HepG2 (cell line): Measurements from ENCODE around the gene COL9A3. TPM values are rescaled to one million over a fixed set of nuclear protein-coding genes. Genes with fewer than 3 reads are reported as not detected.
A peak's percentile ranks its signal among the peaks of the same experiment; 100 is the strongest.

ENCODE experiments used
- ASH2L ChIP-seq: fragments of 300-600, 200-600 bp; sonication (generic); IDR thresholded peaks from 2 replicates; pipeline ENCODE4 v1.7.0; 2017; ENCODE audit warnings: low read depth, mild to moderate bottlenecking, moderate library complexity, mixed read lengths, low read length; ENCODE audit not compliant: insufficient read length
- CBFB ChIP-seq: sonication (generic); formaldehyde crosslinking; IDR thresholded peaks from 2 replicates; pipeline ENCODE4 v1.4.0; 2020; ENCODE audit warnings: missing genetic modification reagents
- CBX5 ChIP-seq: sonication (generic); formaldehyde crosslinking; IDR thresholded peaks from 2 replicates; pipeline ENCODE4 v1.4.0; 2020; ENCODE audit warnings: missing genetic modification reagents, borderline replicate concordance
- EED ChIP-seq: sonication (generic); formaldehyde crosslinking; IDR thresholded peaks from 2 replicates; pipeline ENCODE4 v1.5.0; 2020; ENCODE audit warnings: mild to moderate bottlenecking, missing genetic modification reagents
- ETS1 ChIP-seq: sonication (generic); formaldehyde crosslinking; IDR thresholded peaks from 2 replicates; pipeline ENCODE4 v1.4.0; 2020; ENCODE audit warnings: missing genetic modification reagents
- GZF1 ChIP-seq: sonication (generic); formaldehyde crosslinking; IDR thresholded peaks from 2 replicates; pipeline ENCODE4 v1.5.1; 2020; ENCODE audit warnings: mild to moderate bottlenecking, missing genetic modification reagents
- HIVEP1 ChIP-seq: sonication (generic); formaldehyde crosslinking; IDR thresholded peaks from 2 replicates; pipeline ENCODE4 v1.4.0; 2020; ENCODE audit warnings: mild to moderate bottlenecking, missing genetic modification reagents
- HNRNPL ChIP-seq: fragments of 200-400 bp; formaldehyde crosslinking; IDR thresholded peaks from 2 replicates; pipeline ENCODE4 v1.6.1; 2017; ENCODE audit warnings: mild to moderate bottlenecking, low read depth, low read length
- JUNB ChIP-seq: sonication (generic); formaldehyde crosslinking; IDR thresholded peaks from 2 replicates; pipeline ENCODE4 v1.8.0; 2022; ENCODE audit warnings: missing genetic modification reagents, mild to moderate bottlenecking, borderline replicate concordance
- KLF9 ChIP-seq: IDR thresholded peaks from 2 replicates; pipeline ENCODE4 v1.6.1; 2016; ENCODE audit warnings: low read depth
- MXD1 ChIP-seq: sonication (generic); formaldehyde crosslinking; IDR thresholded peaks from 2 replicates; pipeline ENCODE4 v1.4.0; 2020; ENCODE audit warnings: mild to moderate bottlenecking, missing genetic modification reagents
- NCOA2 ChIP-seq: sonication (generic); formaldehyde crosslinking; IDR thresholded peaks from 2 replicates; pipeline ENCODE4 v1.8.0; 2022; ENCODE audit warnings: inconsistent platforms
- PPARG ChIP-seq: conservative IDR thresholded peaks from 2 replicates; pipeline ENCODE4 v1.6.1; 2016; ENCODE audit warnings: missing biosample characterization, missing genetic modification reagents
- REPIN1 ChIP-seq: sonication (generic); formaldehyde crosslinking; IDR thresholded peaks from 2 replicates; pipeline ENCODE4 v1.8.0; 2022; ENCODE audit warnings: missing genetic modification reagents, low read depth, mild to moderate bottlenecking, borderline replicate concordance
- SMAD1 ChIP-seq: sonication (generic); formaldehyde crosslinking; IDR thresholded peaks from 2 replicates; pipeline ENCODE4 v1.4.0; 2020; ENCODE audit warnings: missing genetic modification reagents, low read depth, mild to moderate bottlenecking, borderline replicate concordance
- SRF ChIP-seq: IDR thresholded peaks from 2 replicates; pipeline ENCODE4 v1.6.1; 2011; ENCODE audit warnings: mild to moderate bottlenecking, low read depth, low read length, moderate library complexity
- SRSF9 ChIP-seq: fragments of 200-400 bp; formaldehyde crosslinking; IDR thresholded peaks from 2 replicates; pipeline ENCODE4 v1.6.1; 2018; ENCODE audit warnings: borderline replicate concordance, mild to moderate bottlenecking, low read depth, low read length; ENCODE audit not compliant: insufficient read depth, poor library complexity, severe bottlenecking
- STAG1 ChIP-seq: sonication (generic); formaldehyde crosslinking; IDR thresholded peaks from 2 replicates; pipeline ENCODE4 v1.4.0; 2020; ENCODE audit warnings: missing genetic modification reagents
- THAP7 ChIP-seq: sonication (generic); formaldehyde crosslinking; IDR thresholded peaks from 2 replicates; pipeline ENCODE4 v1.8.1; 2023; ENCODE audit warnings: mild to moderate bottlenecking, missing genetic modification reagents
- ZC3H4 ChIP-seq: sonication (generic); formaldehyde crosslinking; IDR thresholded peaks from 2 replicates; pipeline ENCODE4 v1.4.0; 2020; ENCODE audit warnings: missing genetic modification reagents, borderline replicate concordance
- ZNF24 ChIP-seq: fragments of 450-650 bp; IDR thresholded peaks from 2 replicates; pipeline ENCODE4 v1.6.1; 2017; ENCODE audit warnings: antibody characterized with exemption, mild to moderate bottlenecking
- ZNF253 ChIP-seq: sonication (generic); formaldehyde crosslinking; IDR thresholded peaks from 2 replicates; pipeline ENCODE4 v1.8.0; 2022; ENCODE audit warnings: mild to moderate bottlenecking, missing genetic modification reagents, borderline replicate concordance
- ZNF331 ChIP-seq: sonication (generic); formaldehyde crosslinking; IDR thresholded peaks from 2 replicates; pipeline ENCODE4 v1.4.0; 2020; ENCODE audit warnings: missing genetic modification reagents
- ZNF577 ChIP-seq: sonication (generic); formaldehyde crosslinking; IDR thresholded peaks from 2 replicates; pipeline ENCODE4 v1.4.0; 2020; ENCODE audit warnings: mild to moderate bottlenecking, low read depth, missing genetic modification reagents, borderline replicate concordance
- ZNF615 ChIP-seq: sonication (generic); formaldehyde crosslinking; IDR thresholded peaks from 2 replicates; pipeline ENCODE4 v1.5.0; 2020; ENCODE audit warnings: mild to moderate bottlenecking, missing genetic modification reagents, borderline replicate concordance
- ZNF616 ChIP-seq: sonication (generic); formaldehyde crosslinking; IDR thresholded peaks from 2 replicates; pipeline ENCODE4 v1.5.0; 2020; ENCODE audit warnings: low read depth, mild to moderate bottlenecking, missing genetic modification reagents
- ZNF660 ChIP-seq: sonication (generic); formaldehyde crosslinking; IDR thresholded peaks from 2 replicates; pipeline ENCODE4 v1.5.1; 2020; ENCODE audit warnings: mild to moderate bottlenecking, low read depth, missing genetic modification reagents, borderline replicate concordance
- ZNF674 ChIP-seq: sonication (generic); formaldehyde crosslinking; IDR thresholded peaks from 2 replicates; pipeline ENCODE4 v1.5.0; 2020; ENCODE audit warnings: low read depth, mild to moderate bottlenecking, missing genetic modification reagents
- ZSCAN22 ChIP-seq: sonication (generic); formaldehyde crosslinking; IDR thresholded peaks from 2 replicates; pipeline ENCODE4 v1.4.0; 2020; ENCODE audit warnings: mild to moderate bottlenecking, missing genetic modification reagents
- ZSCAN30 ChIP-seq: sonication (generic); formaldehyde crosslinking; IDR thresholded peaks from 2 replicates; pipeline ENCODE4 v1.5.0; 2020; ENCODE audit warnings: mild to moderate bottlenecking, missing genetic modification reagents
- ZSCAN9 ChIP-seq: IDR thresholded peaks from 2 replicates; pipeline ENCODE4 v1.6.1; 2016; ENCODE audit warnings: borderline replicate concordance
- polyA plus RNA-seq, 8 experiments: library from polyadenylated mRNA; depleted of rRNA in 3 of 8; stranded (reverse) in 7 of 8; unstranded in 1 of 8; fragments of >200 nt; fragmentation: Illumina TruSeq in 4 of 8; extraction: Trizol in 4 of 8; gene quantifications; 2 replicates each; pipeline versions ENCODE4 v1.2.1 to v1.2.3, GENCODE V29; 2011 to 2016; ENCODE audit warnings: low read depth in 4 of 8, missing spikeins in 1 of 8, mixed read lengths in 1 of 8; ENCODE audit not compliant: insufficient read depth in 1 of 8
- total RNA-seq, 5 experiments: library from RNA; depleted of rRNA; stranded (reverse); fragments of >200 nt; fragmentation: Illumina TruSeq; extraction: Trizol; gene quantifications; 2 replicates each; pipeline ENCODE4 v1.2.3, GENCODE V29; 2016; ENCODE audit warnings: low read depth in 1 of 5

COL9A3 gene
- total and polyA plus RNA-seq, 2 of the 13 experiments (the other 11 are each of a cell fraction or from before 2014, with no cell fraction given): 155 to 204 TPM

GRCh38 chr20:62861726-62862336 is 45.0 kb downstream of the COL9A3 start, which contains the start of gene TCFL5 (continued):
- TF ChIP-seq ETS1 (CRISPR knock-in tag) (peak; percentile 53; the same call in 1 of the 2 replicates), THAP7 (no peak), STAG1 (no peak), SRF (no peak), ZNF24 (no peak), ZNF674 (CRISPR knock-in tag) (no peak), ZSCAN22 (CRISPR knock-in tag) (no peak), CBX5 (CRISPR knock-in tag) (peak; percentile 96), HIVEP1 (CRISPR knock-in tag) (peak; percentile 93), ZNF253 (peak; percentile 63; the same call in 1 of the 2 replicates), ZSCAN30 (CRISPR knock-in tag) (no peak), CBFB (CRISPR knock-in tag) (peak; percentile 94), ZC3H4 (CRISPR knock-in tag) (peak; percentile 83; the same call in 1 of the 2 replicates), SRSF9 (no peak), NCOA2 (CRISPR knock-in tag) (peak; percentile 74), JUNB (CRISPR knock-in tag) (no peak; the same call in 1 of the 2 replicates), REPIN1 (CRISPR knock-in tag) (peak; percentile 96), ZNF615 (no peak), KLF9 (CRISPR knock-in tag) (peak; percentile 77; the same call in 1 of the 2 replicates), ZSCAN9 (CRISPR knock-in tag) (peak; percentile 91), EED (CRISPR knock-in tag) (peak; percentile 96), SMAD1 (CRISPR knock-in tag) (peak; percentile 95; the same call in 1 of the 2 replicates), ZNF331 (CRISPR knock-in tag) (peak; percentile 88), GZF1 (CRISPR knock-in tag) (peak; percentile 84; the same call in 1 of the 2 replicates), ZNF616 (CRISPR knock-in tag) (peak; percentile 94), ASH2L (peak; percentile 47), MXD1 (peak; percentile 97), ZNF577 (CRISPR knock-in tag) (no peak), PPARG (peak; percentile 76; the same call in 1 of the 2 replicates), HNRNPL (no peak), ZNF660 (no peak)
